IPS-NIHi7 (cell line): ENCODE data around the gene SMG5.

ENCODE experiments used
- DNase-seq: peaks from one replicate; pipeline ENCODE4 v3.0.0; 2012; ENCODE audit warnings: mixed read lengths; ENCODE audit errors: extremely low spot score

SMG5 gene

DNA sequence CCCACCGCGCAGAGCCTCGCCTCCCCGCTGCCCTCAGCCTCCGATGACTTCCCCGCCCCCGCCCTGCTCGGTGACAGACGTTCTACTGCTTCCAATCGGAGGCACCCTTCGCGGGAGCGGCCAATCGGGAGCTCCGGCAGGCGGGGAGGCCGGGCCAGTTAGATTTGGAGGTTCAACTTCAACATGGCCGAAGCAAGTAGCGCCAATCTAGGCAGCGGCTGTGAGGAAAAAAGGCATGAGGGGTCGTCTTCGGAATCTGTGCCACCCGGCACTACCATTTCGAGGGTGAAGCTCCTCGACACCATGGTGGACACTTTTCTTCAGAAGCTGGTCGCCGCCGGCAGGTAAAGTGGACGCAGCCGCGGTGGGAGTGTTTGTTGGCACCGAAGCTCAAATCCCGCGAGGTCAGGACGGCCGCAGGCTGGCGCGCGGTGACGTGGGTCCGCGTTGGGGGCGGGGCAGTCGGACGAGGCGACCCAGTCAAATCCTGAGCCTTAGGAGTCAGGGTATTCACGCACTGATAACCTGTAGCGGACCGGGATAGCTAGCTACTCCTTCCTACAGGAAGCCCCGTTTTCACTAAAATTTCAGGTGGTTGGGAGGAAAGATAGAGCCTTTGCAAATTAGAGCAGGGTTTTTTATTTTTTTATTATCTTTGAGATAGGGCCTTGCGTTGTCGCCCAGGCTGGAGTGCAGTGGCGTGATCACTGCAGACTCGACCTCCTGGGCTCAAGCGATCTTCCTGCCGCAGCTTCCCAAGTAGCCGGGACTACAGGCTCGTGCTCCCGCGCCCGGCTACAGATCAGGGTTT lies 69.6 kb downstream of the SMG5 start, which contains the start of gene PMF1:
Gene PMF1 (plus strand): TSS at position 175 of the 811 bp plus-strand sequence. CDS start 9 bp downstream, at position 184.
- DNase-seq, result peak; percentile 100

DNA sequence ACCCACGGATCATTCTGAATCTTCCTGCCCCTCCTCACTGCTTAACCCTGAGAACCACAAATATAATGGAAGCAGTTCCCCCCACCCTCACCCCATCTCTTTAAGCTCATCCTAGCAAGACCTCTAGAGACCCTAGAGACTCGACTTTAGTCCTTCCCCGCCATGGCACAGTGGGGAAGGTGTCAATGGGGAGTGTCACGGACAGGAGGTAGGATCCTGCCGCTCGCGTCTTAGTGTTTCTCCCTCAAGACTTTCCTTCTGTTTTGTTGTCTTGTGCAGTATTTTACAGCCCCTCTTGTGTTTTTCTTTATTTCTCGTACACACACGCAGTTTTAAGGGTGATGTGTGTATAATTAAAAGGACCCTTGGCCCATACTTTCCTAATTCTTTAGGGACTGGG lies 70.5 kb downstream of the SMG5 start:
- DNase-seq, result no peak

DNA sequence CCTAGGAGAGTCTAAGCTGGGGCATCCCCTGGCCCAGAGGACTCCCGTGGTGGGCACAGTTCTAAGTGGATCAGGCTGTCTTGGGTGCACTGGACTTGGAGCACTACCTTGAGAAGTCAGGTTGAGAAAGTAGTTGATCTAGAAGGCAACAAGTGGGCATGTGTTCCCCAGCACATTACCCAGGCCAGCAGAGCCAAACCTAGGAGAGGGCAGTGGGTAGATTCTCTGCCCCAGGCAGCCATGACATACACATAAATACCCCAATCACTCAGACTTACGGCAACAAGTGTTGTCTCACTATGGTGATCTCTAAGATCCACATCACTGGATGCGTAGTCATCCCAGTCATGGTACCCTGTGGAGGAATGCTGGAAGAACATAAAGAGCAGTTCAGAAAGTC lies 71.4 kb downstream of the SMG5 start:
- no peak for DNase-seq

DNA sequence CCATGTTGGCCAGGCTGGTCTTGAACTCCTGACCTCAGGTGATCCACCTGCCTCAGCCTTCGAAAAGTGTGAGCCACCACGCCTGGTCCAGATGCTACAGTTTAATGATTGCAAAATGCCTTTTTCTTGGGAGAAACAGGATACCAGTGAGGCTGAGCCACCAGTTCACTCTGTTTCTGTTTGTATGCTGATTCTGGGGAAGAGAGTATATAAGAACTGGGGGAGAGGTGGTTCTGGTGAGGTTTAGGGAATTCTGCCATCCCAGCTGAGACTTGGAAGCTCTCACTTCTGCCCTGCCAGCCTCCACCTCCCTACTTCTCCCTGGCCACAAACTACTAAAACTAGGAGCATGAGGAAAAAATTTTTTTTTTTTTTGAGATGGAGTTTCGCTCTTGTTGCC lies 77.9 kb downstream of the SMG5 start:
- no peak for DNase-seq

DNA sequence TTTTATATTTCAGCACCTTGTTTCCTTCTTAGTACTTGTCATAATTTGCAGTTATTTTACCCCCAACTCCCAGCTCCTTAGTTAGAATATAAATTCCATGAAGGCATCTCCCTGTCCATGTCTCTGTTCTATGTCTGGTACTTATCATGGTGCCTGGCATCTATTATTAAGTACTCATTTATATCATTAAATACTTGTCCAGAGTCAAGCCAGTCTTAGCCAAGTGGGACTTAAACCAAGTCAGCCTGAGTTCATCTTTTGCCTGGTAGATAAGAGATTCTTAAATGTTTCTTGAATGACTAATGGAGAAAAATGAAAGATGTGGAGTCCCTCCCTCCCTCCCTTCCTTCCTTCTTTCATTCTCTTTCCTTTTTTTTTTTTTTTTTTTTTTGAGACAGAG lies 79.3 kb downstream of the SMG5 start:
- DNase-seq, result no peak

DNA sequence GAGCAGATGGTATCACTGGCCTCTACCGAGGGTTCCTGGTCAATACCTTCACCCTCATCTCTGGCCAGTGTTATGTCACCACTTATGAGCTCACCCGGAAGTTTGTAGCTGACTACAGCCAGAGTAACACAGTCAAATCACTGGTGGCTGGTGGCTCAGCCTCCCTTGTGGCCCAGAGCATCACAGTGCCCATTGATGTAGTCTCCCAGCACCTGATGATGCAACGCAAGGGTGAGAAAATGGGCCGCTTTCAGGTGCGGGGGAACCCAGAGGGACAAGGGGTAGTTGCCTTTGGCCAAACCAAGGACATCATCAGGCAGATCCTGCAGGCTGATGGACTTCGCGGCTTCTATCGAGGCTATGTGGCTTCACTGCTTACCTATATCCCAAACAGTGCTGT lies 82.6 kb downstream of the SMG5 start:
- DNase-seq, result no peak
